Measurements from ENCODE around the gene CHMP2A.

GRCh38 chr19:58549664-58550361 lies 5.1 kb downstream of the CHMP2A start:
- TF ChIP-seq CTCF (IDR thresholded peaks at IDR 0.05) = no peak
- TF ChIP-seq POLR2A (IDR thresholded peaks at IDR 0.05) = no peak

All from uterus (tissue), 2 donors.